ENCODE results near the gene MMS22L. TPM values are rescaled to one million over a fixed set of nuclear protein-coding genes. Genes with fewer than 3 reads are reported as not detected.

The MMS22L gene
- total and polyA plus RNA-seq, 2 of the 4 experiments (the other 2 are of a cell fraction), result 6.1 to 18.6 TPM

DNA sequence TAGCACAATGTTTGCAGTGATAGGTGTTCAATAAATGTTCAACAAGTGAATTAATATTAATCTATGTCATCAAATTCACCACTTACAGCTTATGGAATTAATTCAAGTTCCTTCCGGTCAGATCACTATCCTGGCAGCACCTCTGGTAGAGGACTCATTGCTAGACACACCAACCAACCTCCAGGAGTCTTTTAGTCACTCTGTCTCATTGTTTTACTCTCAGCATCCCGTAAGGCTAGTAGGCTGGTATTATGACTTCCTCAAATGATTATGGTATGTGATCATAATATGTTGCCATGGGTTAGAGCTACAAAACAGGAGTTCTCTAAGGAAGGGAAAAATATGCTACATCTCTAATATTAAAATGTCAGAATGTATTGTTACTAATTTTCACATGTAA is 21.7 kb upstream of the MMS22L start:
- in situ Hi-C loops (cut with MboI; ENCODE audit: low sequenced_read_pairs), result no loop called here
- intact Hi-C loops (cut with micrococcal nuclease), result no loop called here
- H3K9me1 ChIP-seq (ENCODE audit: insufficient read depth, low read length), result no peaks in the 10 kb centered on the region
- no peaks in the 10 kb centered on the region for H4K20me1 ChIP-seq (ENCODE audit: insufficient read depth, low read length)
- no peak overlapping the region for H4K8ac ChIP-seq (ENCODE audit: low read depth in 2 of 2, low read length in 2 of 2)
- CTCF ChIA-PET, result no interaction called here
- no peak overlapping the region for H2BK120ac ChIP-seq (ENCODE audit: low read depth, low read length)
- H2AK9ac ChIP-seq (replicated peaks; ENCODE audit: low read depth, low read length, poor library complexity), result no peak overlapping the region
- no peak overlapping the region for H2BK20ac ChIP-seq (ENCODE audit: low read depth, low read length)
- H3K4me3 ChIP-seq (ENCODE audit: insufficient read depth, low read depth, low read length), result no peak overlapping the region
- no peaks in the 10 kb centered on the region for H3K79me1 ChIP-seq (ENCODE audit: low read depth in 1 of 2, low read length in 2 of 2)
- H3K18ac ChIP-seq (ENCODE audit: low read depth, low read length), result no peak overlapping the region
- POLR2A ChIA-PET (ENCODE audit: unreplicated experiment), result no interaction called here
- no peak overlapping the region for H3K56ac ChIP-seq (ENCODE audit: extremely low read depth, insufficient read depth, low read length)
- no peak for ATAC-seq (ENCODE audit: low read depth)
- H4K91ac ChIP-seq (ENCODE audit: insufficient read depth, low read depth, low read length), result no peak overlapping the region
- TF ChIP-seq, protein P1, sequence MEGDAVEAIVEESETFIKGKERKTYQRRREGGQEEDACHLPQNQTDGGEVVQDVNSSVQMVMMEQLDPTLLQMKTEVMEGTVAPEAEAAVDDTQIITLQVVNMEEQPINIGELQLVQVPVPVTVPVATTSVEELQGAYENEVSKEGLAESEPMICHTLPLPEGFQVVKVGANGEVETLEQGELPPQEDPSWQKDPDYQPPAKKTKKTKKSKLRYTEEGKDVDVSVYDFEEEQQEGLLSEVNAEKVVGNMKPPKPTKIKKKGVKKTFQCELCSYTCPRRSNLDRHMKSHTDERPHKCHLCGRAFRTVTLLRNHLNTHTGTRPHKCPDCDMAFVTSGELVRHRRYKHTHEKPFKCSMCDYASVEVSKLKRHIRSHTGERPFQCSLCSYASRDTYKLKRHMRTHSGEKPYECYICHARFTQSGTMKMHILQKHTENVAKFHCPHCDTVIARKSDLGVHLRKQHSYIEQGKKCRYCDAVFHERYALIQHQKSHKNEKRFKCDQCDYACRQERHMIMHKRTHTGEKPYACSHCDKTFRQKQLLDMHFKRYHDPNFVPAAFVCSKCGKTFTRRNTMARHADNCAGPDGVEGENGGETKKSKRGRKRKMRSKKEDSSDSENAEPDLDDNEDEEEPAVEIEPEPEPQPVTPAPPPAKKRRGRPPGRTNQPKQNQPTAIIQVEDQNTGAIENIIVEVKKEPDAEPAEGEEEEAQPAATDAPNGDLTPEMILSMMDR (conservative IDR thresholded peaks at IDR 0.05; ENCODE audit: low read depth, low read length), result no peak
- no peak for TF ChIP-seq RCOR1 (IDR thresholded peaks at IDR 0.05; ENCODE audit: insufficient replicate concordance, low read length)
- no peak for TF ChIP-seq POLR2A (IDR thresholded peaks at IDR 0.05; ENCODE audit: low read depth, low read length)
- TF ChIP-seq, protein P2, sequence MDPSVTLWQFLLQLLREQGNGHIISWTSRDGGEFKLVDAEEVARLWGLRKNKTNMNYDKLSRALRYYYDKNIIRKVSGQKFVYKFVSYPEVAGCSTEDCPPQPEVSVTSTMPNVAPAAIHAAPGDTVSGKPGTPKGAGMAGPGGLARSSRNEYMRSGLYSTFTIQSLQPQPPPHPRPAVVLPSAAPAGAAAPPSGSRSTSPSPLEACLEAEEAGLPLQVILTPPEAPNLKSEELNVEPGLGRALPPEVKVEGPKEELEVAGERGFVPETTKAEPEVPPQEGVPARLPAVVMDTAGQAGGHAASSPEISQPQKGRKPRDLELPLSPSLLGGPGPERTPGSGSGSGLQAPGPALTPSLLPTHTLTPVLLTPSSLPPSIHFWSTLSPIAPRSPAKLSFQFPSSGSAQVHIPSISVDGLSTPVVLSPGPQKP (IDR thresholded peaks at IDR 0.05; ENCODE audit: borderline replicate concordance, low read depth, low read length), result no peak
- no peak for TF ChIP-seq RAD21 (IDR thresholded peaks at IDR 0.05; ENCODE audit: low read length)
- no peak for TF ChIP-seq MXI1 (IDR thresholded peaks at IDR 0.05; ENCODE audit: borderline replicate concordance, low read depth, low read length)
- no peak for TF ChIP-seq MAFK (IDR thresholded peaks at IDR 0.05; ENCODE audit: low read depth, low read length)
- TF ChIP-seq, protein P3, sequence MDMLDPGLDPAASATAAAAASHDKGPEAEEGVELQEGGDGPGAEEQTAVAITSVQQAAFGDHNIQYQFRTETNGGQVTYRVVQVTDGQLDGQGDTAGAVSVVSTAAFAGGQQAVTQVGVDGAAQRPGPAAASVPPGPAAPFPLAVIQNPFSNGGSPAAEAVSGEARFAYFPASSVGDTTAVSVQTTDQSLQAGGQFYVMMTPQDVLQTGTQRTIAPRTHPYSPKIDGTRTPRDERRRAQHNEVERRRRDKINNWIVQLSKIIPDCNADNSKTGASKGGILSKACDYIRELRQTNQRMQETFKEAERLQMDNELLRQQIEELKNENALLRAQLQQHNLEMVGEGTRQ (IDR thresholded peaks at IDR 0.05; ENCODE audit: low read depth, low read length), result no peak
- TF ChIP-seq FOS (IDR thresholded peaks at IDR 0.05; ENCODE audit: low read depth, low read length), result no peak
- no peak for TF ChIP-seq CHD1 (IDR thresholded peaks at IDR 0.05; ENCODE audit: low read depth, low read length)
- no peak for TF ChIP-seq NFE2L2 (IDR thresholded peaks at IDR 0.05; ENCODE audit: low read depth, low read length)
- TF ChIP-seq BHLHE40 (IDR thresholded peaks at IDR 0.05; ENCODE audit: low read depth, low read length), result no peak
- no peak for TF ChIP-seq SMC3 (IDR thresholded peaks at IDR 0.05; ENCODE audit: low read depth, low read length)
- TF ChIP-seq CEBPB (IDR thresholded peaks at IDR 0.05; ENCODE audit: low read depth, low read length), result no peak
- TF ChIP-seq MAZ (IDR thresholded peaks at IDR 0.05; ENCODE audit: borderline replicate concordance, low read depth, low read length), result no peak
- no peak for TF ChIP-seq RFX5 (IDR thresholded peaks at IDR 0.05; ENCODE audit: low read depth, low read length)
- no CpG with 5 or more reads among the region's 2 CpGs for WGBS, 2 experiments (ENCODE audit: extremely low coverage in 2 of 2, insufficient read length in 1 of 2)
- no peaks in the 10 kb centered on the region for H3K9me3 ChIP-seq (ENCODE audit: control insufficient read depth, insufficient read depth, low read length)
- H3K9ac ChIP-seq (ENCODE audit: low read depth, low read length), result no peak overlapping the region
- no peak overlapping the region for H2AFZ ChIP-seq (replicated peaks; ENCODE audit: low read length, poor library complexity)
- H3K4me2 ChIP-seq (ENCODE audit: low read depth, low read length), result no peak overlapping the region
- H3K27me3 ChIP-seq (ENCODE audit: control insufficient read depth, insufficient read depth, low read length), result peaks cover 10% of the 10 kb centered on the region
- no peak for DNase-seq
- H2BK5ac ChIP-seq (ENCODE audit: low read depth, low read length, poor library complexity, severe bottlenecking), result no peak overlapping the region
- H3K14ac ChIP-seq (replicated peaks; ENCODE audit: low read depth, low read length), result no peak overlapping the region
- H3K23ac ChIP-seq (ENCODE audit: low read depth, low read length), result no peak overlapping the region
- H2BK15ac ChIP-seq (ENCODE audit: low read depth, low read length), result no peak overlapping the region
- H2AK5ac ChIP-seq (ENCODE audit: low read depth, low read length), result no peak overlapping the region
- no peak overlapping the region for H3K27ac ChIP-seq (ENCODE audit: insufficient read depth, low read length)
- H3K4me1 ChIP-seq (ENCODE audit: control insufficient read depth, insufficient read depth, low read length), result no peaks in the 10 kb centered on the region
- dilution Hi-C loops (cut with HindIII; ENCODE audit: low sequenced_read_pairs, unreplicated experiment), result no loop called here
- H3K36me3 ChIP-seq (ENCODE audit: control insufficient read depth, insufficient read depth, low read length), result no peaks in the 10 kb centered on the region
- H4K5ac ChIP-seq (ENCODE audit: low read depth, low read length), result no peak overlapping the region
- no peak overlapping the region for H3K4ac ChIP-seq (ENCODE audit: low read depth, low read length)
- BruUV-seq (replicated peaks), result no TSS peak
